ENCODE results near the gene CEP70.
"Not testable (repeated sequence)": the region's sequence is repeated elsewhere in the genome, so short reads cannot be mapped to it uniquely, and the experiment has no call there.

The CEP70 gene

DNA sequence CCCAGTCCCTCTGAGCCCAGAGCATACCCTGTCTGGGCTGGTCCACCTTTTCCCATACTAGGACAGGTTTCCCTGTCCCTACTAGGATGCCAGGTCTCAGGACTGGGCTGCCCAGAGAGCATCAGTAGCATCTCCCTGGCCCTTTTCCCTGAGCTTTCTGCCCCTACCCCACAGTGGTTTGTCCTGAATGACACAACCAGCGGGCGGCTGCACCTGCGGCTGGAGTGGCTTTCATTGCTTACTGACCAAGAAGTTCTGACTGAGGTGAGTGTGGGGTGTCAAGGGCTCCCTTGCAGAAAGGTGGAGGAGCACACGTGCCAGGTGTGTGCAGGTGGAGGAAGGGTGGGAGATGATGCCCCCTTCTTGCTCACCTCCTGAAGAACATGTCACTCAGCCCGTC is 126.1 kb downstream of the CEP70 start:
- no peak for DNase-seq

- no peak for DNase-seq
Observed at GRCh38 chr3:138465925-138466324, 128.1 kb downstream of the CEP70 start.

DNA sequence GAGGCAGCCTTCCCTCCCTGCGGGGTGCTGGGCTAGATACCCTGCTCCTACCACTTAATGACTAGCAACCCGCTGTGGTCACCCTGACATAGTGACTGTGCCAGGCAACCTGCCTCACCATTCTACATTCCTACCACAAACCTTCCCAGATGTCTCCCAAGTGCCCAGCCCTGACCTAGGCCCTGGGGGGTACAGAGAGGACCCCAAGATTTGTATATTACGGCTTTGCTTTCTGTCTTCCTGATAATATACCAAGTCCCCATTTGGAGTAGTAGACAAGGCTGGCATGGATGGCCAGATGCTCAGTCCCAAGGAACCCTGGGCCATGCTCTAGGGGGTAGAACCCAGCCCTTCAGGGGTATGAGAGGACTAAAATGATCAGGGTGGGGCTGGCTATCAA is 128.6 kb downstream of the CEP70 start:
- no peak for DNase-seq

DNA sequence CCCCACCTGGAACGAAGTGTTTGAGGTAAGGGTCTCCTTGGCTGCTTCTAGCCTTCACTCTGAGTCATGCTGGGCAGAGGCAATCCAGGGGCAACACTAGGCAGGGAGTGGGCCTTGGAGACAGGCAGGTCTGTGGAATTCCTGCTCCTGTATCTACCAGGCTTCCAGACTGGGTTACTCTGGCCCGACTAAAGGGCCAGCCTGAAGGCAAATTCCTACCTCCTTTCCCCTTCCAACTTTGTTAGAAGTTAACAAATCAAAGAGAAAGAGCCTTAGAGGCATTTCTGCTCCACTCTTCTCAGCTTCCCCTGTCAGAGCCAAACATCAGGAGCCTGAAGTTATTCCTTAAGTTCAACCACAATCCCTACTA is 129.6 kb downstream of the CEP70 start:
- no peak for DNase-seq

- no peak for DNase-seq
Observed at GRCh38 chr3:138463724-138464490, 130.2 kb downstream of the CEP70 start.

GRCh38 chr3:138461896-138462295 is 132.2 kb downstream of the CEP70 start:
- no peak for DNase-seq

DNA sequence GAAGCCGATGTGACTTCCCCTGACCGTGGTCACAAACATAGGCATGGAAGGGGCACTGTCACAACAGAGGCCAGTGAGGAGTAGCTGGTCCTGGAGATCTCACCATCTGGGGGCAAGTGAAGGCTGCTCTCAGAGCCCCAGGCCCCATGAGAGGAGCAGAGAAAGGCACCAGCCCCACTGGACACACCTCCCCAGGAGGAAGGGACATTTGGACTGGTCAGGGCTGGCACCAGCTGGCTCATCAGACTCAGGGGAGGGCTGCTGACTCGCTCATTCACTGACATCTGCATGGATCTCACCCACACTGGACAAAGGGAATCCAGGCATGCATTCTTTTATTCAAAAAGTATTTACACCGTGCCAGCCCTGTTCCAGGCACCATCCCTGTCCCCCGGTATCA is 132.8 kb downstream of the CEP70 start:
- no peak for DNase-seq

GRCh38 chr3:138460536-138461205 is 133.4 kb downstream of the CEP70 start:
- DNase-seq = no peak

DNA sequence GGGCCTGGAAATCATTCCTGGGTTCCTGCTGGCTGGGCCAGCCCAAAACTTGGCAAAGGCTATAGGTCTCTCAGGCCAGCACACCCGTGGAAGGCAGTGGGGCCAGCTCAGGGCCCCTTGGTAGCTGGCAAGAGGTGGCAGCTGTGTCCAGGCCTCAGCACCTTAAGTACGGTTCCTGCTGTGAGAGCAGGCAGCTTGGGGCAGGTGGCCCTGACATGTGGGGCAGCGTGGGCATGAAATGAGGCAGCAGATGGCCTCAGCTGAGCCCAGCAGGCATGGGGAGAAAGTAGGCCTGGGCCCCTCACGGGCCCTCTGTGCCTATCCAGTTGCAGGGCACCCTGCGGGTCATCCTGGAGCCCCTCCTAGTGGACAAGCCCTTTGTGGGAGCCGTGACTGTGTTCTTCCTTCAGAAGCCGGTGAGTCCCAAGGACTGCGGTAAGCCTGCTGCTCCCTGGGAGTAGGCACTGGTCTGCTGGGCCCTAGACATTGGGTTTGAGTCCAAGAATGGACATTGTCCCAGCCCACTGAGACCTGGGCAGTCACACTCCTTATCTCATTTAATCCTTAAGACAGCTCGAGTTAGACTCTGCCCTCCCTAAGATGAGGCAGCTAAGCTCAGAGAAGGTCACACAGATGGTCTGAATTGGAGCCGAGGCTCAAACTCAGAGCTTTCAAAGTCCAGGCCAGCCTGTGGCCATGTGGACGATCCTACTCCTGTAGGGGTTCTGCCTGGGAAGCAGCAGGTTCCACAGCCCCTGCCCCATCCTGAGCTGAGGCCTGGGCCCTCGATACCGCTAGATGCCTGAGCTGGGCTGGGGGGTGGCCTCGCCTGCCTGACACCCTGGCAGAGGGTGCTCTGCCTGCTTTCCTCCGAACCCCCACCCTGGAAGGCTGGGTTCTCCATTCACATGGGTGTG is 134.2 kb downstream of the CEP70 start:
- no peak for DNase-seq

DNA sequence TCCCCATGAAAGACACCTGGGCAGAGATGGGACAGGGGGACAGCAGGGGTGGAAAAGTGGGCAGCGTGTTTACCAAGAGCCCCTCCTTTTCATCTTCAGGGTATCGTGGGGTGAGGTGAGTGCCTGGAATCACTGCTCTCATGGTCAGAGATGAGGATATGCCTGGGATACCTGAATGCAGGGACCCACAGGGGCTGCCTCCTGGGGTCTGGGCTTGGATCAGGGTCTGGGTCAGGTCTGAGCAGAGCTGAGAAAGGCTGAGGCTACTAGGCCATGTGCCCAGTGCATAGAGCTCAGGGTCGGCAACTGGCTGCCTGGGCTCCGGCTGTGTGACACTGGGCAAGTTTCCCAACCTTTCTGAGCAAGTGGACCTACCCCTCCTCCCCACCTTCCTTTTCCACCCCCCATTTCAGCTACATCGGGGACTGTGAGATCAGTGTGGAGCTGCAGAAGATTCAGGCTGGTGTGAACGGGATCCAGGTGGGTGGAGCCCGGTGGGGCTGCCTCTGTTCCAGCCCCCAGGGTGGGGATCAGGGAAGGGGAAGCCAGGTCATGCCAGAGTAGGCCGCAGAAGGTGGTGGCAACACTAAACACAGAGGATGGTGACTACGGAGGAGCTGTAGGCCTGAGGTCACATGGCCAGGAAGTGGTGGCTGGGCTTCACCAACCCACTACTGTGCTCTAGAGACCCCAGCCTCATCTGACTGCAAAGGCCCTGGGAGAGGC is 135.1 kb downstream of the CEP70 start:
- DNase-seq = no peak

DNA sequence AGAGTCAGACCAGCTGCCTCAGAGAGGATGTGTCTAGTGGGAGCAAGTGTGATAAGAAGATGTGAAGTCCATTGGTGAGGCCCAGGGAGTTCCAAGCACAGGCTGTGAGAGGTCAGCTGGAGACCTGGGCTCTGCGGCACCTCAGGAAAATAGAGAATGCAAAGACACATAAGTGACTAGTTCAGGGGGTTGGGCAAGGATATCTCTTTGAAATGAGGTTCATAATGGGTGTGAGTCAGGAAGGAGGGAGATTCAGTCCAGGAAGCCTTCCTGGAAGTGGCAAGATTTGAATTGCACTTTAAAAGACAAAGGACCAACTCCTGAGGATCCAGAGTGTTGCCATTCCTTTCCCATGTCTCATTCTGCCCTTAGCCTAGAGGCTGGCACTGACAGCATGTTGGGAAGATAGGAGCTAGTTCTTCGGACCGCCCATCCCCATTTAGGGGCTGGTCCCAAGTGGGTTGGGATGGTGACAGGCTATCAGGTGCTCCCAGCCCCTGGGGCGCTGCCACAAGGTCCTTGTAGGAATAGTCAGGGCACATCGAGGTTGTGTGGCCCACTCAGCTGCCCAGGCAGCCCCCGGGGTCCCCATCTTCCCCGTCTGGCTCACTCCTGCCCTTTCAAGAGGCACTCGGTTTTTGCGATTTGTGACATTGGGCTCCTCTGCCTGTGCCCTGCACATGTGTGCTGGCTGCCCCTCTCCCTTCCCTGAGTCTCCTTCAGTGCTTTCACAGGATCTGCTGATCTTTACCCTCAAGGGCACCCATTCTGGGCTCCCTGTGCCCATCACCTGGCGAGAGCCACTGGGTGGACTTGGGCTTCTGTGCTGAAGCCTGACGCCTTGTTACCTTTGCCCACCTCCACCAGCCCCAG is 136.0 kb downstream of the CEP70 start:
- no peak for DNase-seq

DNA sequence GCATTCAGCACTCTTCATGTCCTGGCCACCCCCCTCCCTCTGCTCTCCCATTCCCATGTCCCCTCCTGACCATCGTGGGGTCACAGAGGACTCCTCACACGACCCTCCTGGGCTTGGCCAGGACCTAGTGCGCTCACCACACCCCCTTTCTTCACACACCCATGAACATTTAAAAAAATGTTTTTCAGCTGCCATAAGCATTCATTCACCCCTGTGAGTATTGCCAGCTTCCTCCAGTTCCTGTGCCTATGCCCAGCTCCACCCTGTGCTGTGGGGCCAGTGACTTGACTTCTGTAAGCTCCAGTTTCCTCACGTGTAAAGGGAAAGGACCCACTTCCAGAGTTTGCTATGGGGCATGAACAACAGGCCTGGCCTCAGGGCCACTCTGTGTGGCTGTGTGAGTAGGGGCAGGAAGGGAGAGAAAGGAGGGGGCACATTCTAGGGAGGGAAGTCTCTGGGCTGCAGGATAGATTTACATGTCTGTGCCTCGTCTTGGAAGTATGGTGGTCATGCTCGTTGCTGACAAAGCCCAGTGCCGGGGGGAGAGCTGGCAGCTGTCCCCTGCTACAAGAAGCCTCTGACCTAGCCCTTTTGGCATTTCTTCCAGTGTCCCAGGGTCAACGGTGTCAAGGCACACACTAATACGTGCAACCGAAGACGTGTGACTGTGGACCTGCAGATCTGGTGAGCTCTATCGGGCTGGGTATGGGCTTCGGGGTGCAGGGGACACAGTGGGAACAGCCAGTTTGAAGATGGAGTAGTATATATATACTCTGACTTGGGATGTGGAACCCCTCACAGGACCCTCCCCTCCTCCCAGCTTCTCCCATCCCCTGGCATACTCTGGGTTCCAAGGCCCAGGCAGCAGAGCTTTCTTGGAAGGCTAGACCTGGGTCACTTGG is 136.8 kb downstream of the CEP70 start:
- DNase-seq = no peak

GRCh38 chr3:138455801-138456716 is 138.0 kb downstream of the CEP70 start:
- no peak for DNase-seq

GRCh38 chr3:138453940-138454339 is 140.1 kb downstream of the CEP70 start:
- DNase-seq = not testable (repeated sequence)

DNA sequence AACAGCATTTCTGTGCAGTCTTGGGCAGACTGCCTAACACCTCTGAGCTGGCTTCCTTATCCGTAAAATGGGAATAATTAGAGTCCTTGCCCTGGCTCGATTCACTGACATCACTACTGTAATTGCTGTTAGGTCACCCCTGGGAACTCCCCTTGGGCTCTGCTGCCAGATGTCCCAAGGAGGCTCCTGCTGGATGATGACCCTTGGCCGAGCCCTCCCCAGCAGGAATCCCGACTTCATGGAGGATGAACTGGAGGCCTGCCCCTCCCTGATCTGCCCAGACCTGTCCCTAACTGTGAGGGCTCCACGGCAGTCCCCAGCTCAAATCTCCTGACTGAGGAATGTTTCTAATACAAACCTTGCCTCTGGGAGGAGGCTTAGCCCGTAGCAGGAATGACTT is 141.6 kb downstream of the CEP70 start:
- no peak for DNase-seq

- DNase-seq = no peak
Observed at GRCh38 chr3:138451595-138452162, 142.4 kb downstream of the CEP70 start.

DNA sequence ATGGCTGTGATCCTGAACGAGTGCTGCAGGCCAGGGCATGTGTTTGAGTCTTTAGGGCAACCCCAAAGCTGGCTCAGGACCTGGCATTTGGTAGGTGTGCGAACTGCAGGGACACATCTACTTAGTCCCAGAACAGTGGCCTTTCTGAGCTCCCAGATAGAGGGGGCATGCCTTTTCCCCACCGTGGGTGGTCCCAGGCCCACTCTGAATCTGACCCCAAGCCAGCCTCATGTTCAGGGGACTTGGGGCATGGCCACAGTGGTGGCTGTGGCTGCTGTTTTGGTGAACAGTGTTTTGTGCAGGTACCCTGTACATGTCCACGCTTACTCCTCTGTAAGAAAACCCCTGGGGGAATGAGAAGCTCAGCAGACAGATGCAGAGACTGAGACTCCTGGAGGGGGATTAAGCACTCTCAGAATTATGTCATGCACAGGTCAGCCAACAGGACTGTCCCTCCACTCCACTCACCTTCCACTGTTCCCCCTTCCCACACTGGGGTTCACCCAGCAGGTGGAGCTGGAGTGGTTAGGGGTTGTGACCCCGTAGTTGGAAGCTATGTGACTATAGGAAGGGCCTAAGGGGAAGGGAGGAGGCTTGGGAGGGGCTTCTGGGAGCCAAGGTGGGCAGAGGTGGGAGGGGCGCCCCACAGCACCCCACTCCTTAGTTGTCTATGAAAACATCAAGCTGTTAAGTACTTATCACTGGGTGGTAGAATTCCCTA is 143.2 kb downstream of the CEP70 start:
- DNase-seq = no peak

GRCh38 chr3:138450181-138450580 is 143.9 kb downstream of the CEP70 start:
- no peak for DNase-seq

- DNase-seq = no peak
Observed at GRCh38 chr3:138449490-138449889, 144.6 kb downstream of the CEP70 start.

Data from NCI-H2029 treated with DMSO at 0.1 percent for 48 hours (cell line).